Measurements from ENCODE around the gene GSN. TPM values are rescaled to one million over a fixed set of nuclear protein-coding genes. Genes with fewer than 3 reads are reported as not detected.
A peak's percentile ranks its signal among the peaks of the same experiment; 100 is the strongest.

GSN gene
- total RNA-seq, 1 donor from 2014 or later: 2,053 TPM

GRCh38 chr9:121221664-121222055, 46.3 kb upstream of the GSN start:
- no peaks in the 10 kb centered on the region for H3K4me1 ChIP-seq
- no peak overlapping the region for H3K4me3 ChIP-seq
- intact Hi-C loops (cut with DNase I): no loop called here
- H3K36me3 ChIP-seq: no peaks in the 10 kb centered on the region
- DNase-seq (ENCODE audit: extremely low spot score in 2 of 2): no peak
- TF ChIP-seq POLR2AphosphoS5 (IDR thresholded peaks at IDR 0.05; ENCODE audit: insufficient read depth in 1 of 2, low read depth in 1 of 2): no peak
- no peak for TF ChIP-seq CTCF (IDR thresholded peaks at IDR 0.05)
- TF ChIP-seq POLR2A (IDR thresholded peaks at IDR 0.05): no peak
- no peaks in the 10 kb centered on the region for H3K27me3 ChIP-seq
- peak overlapping the region; percentile 28 for H3K27ac ChIP-seq
- H3K9me3 ChIP-seq: no peaks in the 10 kb centered on the region

- peak; percentile 32 to 58 (median 47) for TF ChIP-seq CTCF (IDR thresholded peaks at IDR 0.05)
- no peak for TF ChIP-seq POLR2A (IDR thresholded peaks at IDR 0.05)
- no peak overlapping the region for H3K27ac ChIP-seq
- no peak overlapping the region for H3K4me3 ChIP-seq
- intact Hi-C loops (cut with DNase I): no loop called here
- no peaks in the 10 kb centered on the region for H3K36me3 ChIP-seq
- no peaks in the 10 kb centered on the region for H3K27me3 ChIP-seq
- no peaks in the 10 kb centered on the region for H3K4me1 ChIP-seq
- peak in 1 of 2 donors; percentile 64 for DNase-seq (ENCODE audit: extremely low spot score in 2 of 2)
- no peaks in the 10 kb centered on the region for H3K9me3 ChIP-seq
Observed at GRCh38 chr9:121222524-121223171, 45.3 kb upstream of the GSN start.

DNA sequence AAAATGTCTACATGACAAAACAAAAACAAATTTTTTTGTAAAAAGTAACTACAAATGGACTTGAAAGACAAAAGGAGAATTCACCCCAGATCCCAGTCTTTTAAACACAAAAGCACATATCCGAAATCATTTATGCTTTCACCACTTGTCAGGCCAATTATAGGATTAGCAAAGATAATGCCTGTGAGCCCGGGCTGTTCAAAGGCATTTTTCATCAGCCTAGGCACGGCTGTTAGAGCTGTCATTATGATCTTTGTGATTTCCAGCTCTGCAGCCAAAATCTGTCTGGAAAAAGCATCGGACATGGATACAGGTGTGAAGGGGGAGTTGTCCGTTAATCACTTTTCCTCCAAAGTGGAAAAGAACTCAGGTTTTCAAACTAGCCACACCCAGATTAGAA, 42.7 kb upstream of the GSN start:
- Histone ChIP-seq H3K36me3 (no peaks in the 10 kb centered on the region), H3K4me3 (no peak overlapping the region), H3K9me3 (no peaks in the 10 kb centered on the region), H3K27ac (no peak overlapping the region), H3K4me1 (no peaks in the 10 kb centered on the region), H3K27me3 (no peaks in the 10 kb centered on the region)
- no peak for DNase-seq (ENCODE audit: extremely low spot score in 2 of 2)
- TF ChIP-seq CTCF (IDR thresholded peaks at IDR 0.05) (no peak), POLR2A (IDR thresholded peaks at IDR 0.05) (no peak), POLR2AphosphoS5 (IDR thresholded peaks at IDR 0.05; ENCODE audit: insufficient read depth in 1 of 2, low read depth in 1 of 2) (no peak)
- intact Hi-C loops (cut with DNase I): no loop called here

DNA sequence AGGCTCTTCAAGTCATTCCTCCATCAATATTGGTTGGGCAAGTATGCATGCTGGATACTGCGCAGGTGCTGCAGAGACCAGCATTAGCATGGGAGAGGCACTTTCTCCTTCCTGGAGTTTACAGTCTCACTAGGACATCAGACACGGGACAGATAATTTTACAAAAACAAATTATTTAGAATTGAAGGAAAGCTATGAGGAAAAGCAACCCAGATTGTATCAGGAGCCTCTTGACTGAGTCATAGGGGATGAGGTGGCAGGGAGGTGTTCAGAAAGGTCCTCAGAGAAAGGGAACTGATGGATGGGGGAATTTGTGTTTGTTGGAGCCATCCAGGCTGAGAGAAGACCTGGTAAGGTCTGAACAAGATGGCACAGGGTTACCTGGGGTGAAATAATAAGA, 41.8 kb upstream of the GSN start:
- DNase-seq (ENCODE audit: extremely low spot score in 2 of 2): no peak
- Histone ChIP-seq H3K4me3 (no peak overlapping the region), H3K4me1 (no peaks in the 10 kb centered on the region), H3K27ac (no peak overlapping the region), H3K36me3 (no peaks in the 10 kb centered on the region), H3K27me3 (no peaks in the 10 kb centered on the region), H3K9me3 (no peaks in the 10 kb centered on the region)
- TF ChIP-seq POLR2A (IDR thresholded peaks at IDR 0.05) (no peak), POLR2AphosphoS5 (IDR thresholded peaks at IDR 0.05; ENCODE audit: insufficient read depth in 1 of 2, low read depth in 1 of 2) (no peak), CTCF (IDR thresholded peaks at IDR 0.05) (no peak)
- intact Hi-C loops (cut with DNase I): no loop called here

DNA sequence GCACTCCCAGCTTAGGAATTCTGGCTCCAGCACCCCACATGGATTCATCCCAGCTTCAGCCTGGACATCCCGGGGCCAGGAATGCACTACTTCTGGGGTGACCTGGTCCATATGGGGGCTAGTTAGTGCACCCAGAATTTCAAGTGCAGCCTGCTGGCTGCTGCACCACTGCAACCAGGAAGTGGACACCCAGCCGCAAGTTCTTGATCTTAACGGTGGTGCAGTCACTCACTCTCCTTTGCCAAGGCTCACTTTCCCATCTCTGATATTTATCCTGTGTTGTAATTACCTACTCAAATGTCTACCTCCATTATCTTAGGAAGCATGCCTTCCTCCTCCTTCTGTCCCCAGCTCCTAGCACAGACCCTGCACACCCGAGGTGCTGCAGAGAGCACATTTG, 40.1 kb upstream of the GSN start:
- TF ChIP-seq POLR2AphosphoS5 (IDR thresholded peaks at IDR 0.05; ENCODE audit: insufficient read depth in 1 of 2, low read depth in 1 of 2) (no peak), CTCF (IDR thresholded peaks at IDR 0.05) (no peak), POLR2A (IDR thresholded peaks at IDR 0.05) (no peak)
- Histone ChIP-seq H3K27me3 (no peaks in the 10 kb centered on the region), H3K9me3 (no peaks in the 10 kb centered on the region), H3K36me3 (no peaks in the 10 kb centered on the region), H3K4me3 (no peak overlapping the region), H3K27ac (no peak overlapping the region), H3K4me1 (no peaks in the 10 kb centered on the region)
- intact Hi-C loops (cut with DNase I): loop anchor here (1.0 kb wide), 1 partner anchor 21 kb away; no protein-coding TSS in a partner anchor
- no peak for DNase-seq (ENCODE audit: extremely low spot score in 2 of 2)

Data from vagina (tissue), 2 donors.